ENCODE results near the gene SFXN1.
A peak's percentile ranks its signal among the peaks of the same experiment; 100 is the strongest.
"Not testable (repeated sequence)": the region's sequence is repeated elsewhere in the genome, so short reads cannot be mapped to it uniquely, and the experiment has no call there.

The SFXN1 gene

DNA sequence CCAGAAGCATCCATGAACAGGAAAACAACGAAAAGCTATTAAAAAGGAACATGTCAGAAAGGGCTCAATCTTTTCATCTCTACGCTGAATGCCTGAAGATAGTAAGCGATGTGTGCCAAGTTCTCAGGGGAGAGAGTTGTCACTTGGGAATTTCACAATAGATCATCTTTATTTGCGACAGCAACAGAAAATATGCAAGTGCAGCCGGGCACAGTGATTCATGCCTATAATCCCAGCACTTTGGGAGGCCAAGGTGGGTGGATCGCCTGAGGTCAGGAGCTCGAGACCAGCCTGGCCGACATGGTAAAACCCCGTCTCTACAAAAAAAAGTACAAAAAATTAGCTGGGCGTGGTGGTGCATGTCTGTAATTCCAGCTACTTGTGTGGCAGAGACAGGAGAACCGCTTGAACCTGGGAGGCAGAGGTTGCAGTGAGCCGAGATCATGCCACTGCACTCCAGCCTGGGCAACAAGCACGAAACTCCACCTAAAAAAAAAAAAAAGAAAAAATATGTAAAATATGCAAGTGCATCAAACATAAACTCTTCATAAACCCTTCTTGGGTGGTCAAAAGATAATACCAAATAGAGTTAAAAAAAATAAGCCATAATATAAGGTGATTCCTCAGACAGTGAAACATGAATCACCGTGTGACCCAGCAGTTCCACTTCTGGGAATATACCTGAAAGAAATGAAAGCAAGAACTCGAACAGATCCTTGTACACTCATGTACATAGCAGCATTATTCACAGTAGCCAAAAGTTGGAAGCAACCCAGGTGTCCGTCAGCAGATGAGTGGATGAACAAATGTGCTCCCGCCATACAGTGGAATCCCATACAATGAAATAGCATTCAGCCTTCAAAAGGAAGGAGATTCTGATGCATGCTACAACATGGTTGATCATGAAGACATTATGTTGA lies 16.2 kb downstream of the SFXN1 start:
- no peak for DNase-seq (ENCODE audit: low read depth in 2 of 2)

DNA sequence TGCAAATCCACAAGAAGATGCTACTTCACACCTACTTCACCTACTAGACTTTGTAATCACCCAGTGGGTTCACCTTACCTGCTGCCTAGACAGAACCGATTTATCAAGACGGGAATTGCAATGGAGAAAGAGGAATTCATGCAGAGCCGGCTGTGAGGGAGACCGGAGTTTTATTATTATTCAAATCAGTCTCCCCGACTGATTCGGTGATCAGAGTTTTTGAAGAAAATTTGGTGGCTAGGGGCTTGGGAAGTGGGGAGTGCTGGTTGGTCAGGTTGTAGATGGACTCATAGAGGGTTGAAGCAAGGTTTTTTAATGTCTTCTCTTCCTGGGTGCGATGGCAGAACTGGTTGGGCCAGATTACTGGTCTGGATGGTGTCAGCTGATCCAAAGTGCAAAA lies 23.4 kb downstream of the SFXN1 start:
- DNase-seq (ENCODE audit: low read depth in 2 of 2), result no peak

DNA sequence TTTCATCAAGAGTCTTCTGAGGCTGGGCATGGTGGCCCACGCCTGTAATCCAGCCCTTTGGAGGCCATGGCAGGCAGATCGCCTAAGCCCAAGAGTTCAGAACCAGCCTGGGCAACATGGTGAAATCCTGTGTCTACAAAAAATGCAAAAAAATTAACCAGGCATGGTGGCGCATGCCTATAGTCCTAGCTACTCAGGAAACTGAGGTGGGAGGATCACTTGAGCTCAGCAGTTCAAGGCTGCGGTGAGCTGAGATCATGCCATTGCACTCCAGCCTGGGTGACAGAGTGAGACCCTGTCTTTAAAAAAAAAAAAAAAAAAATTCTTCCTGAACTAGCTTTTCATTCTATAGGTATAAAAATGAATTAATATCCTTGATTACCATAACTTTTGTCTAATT lies 29.3 kb downstream of the SFXN1 start:
- DNase-seq (ENCODE audit: low read depth in 2 of 2), result not testable (repeated sequence)

DNA sequence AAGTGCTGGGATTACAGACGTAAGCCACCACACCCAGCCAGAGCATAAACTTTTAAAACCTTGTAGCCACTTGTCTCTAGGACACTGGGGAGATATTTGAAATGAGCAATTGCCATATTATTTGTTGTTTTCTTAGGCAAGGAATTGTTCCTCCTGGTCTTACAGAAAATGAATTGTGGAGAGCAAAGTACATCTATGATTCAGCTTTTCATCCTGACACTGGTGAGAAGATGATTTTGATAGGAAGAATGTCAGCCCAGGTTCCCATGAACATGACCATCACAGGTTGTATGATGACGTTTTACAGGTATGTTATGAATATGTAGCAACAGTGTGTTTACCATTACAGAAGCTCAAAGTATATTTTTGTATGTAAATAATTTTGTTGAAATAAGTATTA lies 30.5 kb downstream of the SFXN1 start:
- DNase-seq (ENCODE audit: low read depth in 2 of 2), result no peak

DNA sequence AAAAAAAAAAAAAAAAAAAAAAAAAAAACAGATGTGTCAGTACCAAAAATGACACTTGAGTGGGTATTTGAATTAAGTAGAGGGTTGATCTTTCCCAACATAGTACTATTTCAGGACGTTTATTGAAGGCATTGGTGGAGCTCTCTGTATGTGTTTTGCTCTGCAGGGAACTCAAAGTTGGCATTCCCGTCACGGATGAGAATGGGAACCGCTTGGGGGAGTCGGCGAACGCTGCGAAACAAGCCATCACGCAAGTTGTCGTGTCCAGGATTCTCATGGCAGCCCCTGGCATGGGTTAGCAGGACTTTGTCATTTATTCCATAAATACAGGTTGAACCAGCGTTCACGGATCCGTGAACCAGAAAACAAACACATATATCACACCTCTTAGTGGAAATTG lies 34.9 kb downstream of the SFXN1 start:
- no peak for DNase-seq (ENCODE audit: low read depth in 2 of 2)

DNA sequence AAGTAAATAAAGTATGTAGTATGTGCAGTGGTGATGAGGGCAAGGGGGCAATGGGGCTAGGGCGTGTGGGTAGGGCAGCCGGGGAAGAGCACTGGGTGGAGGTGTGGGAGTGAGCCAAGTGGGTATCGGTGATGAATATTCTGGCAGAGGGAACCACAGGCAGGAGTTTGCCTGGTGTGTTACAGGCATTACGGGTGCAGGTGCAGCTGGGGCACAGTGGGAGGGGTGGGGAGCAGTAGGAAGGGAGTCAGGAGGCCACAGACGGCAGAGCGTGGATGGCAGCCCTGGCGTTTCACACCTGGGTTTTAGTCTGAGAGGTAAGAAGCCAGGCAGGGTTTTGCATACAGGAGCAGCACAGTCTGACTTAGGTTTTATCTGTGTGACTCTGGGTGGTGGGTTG lies 35.4 kb downstream of the SFXN1 start:
- DNase-seq (ENCODE audit: low read depth in 2 of 2), result no peak

DNA sequence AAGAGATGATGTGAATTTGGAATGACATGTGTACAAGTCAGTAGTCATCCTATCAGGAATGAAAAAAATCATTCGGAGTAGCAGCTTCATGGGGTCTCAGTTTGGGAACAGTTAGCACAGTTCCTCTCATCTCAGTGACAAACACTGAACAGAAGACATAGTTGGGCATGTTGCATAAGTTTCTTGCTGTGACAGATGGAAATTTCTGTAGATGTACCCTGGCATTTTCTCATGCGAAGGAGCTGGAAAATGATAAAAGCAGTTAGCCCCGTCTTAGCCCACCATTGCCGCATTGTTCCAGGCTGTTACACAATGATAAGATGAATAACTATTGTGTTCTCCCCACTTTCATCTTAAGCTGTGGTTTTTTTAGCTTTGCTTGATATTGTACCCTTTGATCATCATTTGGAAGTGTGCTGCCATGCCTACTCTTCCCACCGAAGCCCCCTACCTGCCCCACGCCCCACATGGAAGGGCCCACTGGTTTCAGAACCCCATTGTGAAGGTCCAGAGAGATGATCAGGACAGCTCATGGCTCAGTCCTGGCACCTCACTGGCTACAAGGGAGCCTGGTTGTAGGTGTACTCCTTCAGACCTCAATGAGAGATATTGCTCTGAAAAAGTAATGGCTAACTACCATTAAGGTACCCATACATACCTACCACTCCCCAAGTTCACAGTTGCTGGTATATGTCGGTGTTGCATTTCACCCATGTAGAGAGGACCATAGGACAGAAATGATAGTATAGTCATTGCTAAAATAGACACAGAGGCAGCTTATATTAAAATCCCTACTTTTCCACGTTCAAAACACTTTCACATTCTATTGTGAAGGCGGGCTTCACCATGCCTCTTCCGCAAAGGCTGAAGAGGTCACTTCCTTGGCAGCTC lies 38.8 kb downstream of the SFXN1 start:
- no peak for DNase-seq (ENCODE audit: low read depth in 2 of 2)

DNA sequence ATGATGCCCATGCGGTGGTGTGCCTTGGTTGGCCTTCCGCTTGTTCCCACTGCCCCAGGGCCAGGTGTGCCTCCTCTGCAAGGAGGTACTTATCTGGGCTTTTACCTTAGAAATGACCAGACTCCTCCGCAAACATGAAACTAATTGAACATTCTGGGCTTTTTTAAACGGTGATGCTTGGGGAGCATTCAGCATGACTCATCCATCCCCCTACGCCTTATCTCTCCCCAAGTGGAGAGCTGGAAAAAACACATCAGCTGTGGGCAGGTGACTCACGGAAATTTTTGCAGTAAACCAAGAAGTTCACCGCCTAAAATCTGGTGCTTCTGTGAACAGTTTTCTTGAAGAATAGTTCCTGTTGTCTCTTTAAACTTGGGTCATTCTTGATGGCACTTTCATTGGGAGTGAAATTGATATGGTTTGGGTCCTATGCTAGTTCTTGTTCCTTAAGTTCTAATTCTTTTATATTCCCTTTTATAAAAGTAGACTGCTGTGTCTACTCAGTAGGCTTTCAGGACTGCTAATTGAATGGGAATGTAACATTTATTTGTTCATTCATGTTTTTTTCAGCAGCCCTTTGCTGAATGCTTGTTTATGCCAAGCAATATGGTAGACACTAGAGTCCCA lies 39.6 kb downstream of the SFXN1 start:
- DNase-seq (ENCODE audit: low read depth in 2 of 2), result peak; percentile 9 to 10

DNA sequence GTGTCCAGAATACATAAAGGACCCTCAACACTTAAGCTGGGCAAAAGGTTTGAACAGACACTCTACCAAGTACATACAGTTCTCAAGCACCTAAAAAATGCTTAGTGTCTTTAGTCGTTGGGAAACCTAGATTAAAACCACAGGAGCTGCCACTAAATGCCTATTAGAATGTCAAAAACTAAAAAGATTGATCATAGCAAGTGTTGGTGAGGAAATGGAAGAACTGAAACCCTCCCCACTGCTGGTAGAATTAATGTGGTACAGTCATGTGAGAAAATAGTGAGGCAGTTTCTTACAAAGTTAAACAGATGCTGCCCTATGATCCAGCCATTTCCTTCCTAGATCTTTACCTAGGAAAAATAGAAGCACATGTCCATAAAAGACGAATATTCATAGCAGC lies 40.6 kb downstream of the SFXN1 start:
- no peak for DNase-seq (ENCODE audit: low read depth in 2 of 2)

DNA sequence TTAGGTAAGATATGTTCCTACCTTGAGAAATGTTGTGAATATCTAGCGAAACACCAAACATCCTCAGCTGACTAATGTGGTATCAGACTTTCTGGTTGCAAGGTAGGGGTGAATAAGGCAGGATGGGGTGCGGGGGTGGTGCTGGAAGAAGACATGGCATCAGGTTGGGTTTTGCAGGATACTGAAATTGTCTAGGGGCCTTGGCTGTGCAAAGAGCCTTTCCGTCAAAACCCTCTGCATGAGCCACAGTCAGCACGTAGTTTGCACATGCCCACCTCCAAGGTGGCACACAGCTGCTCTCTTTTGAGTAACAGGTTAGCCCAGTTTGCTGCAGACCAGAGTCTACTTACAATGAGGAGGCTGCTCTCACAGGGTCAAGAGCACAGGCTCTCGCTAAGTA lies 42.0 kb downstream of the SFXN1 start:
- no peak for DNase-seq (ENCODE audit: low read depth in 2 of 2)

DNA sequence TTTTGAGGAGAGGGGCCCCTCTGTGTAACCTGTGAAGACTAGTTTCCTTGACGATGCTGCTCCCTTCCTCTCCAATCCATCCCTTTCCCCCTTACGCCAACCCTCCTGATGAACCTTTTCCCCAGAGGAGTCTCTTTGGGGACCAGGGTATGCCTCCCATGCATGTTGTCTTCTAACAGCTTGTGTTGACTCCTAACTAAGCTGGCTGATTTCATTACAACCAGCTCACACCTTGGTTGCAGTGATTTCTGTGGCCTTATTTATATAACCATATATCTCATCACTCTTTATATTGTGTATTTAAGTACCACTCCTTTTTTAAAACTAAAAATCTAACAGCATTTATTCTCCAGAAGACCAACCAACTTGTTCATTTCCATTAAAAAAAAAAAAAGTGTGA lies 42.5 kb downstream of the SFXN1 start:
- DNase-seq (ENCODE audit: low read depth in 2 of 2), result no peak

DNA sequence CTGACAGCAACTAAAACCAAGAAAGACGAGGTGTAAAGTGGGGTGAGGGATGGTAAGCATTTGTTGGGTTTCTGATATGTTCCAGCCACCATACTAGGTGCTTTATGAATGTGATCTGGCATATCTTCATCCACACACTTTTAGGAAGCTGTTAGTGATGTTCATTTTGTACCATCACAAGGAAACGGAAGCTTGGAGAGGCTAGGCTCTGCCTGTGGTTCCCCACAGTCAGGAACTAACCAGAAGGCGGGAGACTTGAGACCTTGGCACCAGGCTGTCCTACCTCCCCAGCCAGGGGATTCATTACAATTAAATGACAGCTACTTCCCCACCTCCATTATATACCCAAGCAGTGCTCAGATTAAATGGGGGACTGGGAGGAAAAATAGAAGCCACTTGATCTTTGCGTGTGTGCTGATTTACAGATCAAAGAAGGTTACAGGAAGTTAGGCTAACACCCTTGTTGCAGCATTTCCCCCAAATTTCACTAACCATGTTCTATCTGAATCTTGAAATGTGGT lies 43.0 kb downstream of the SFXN1 start:
- no peak for DNase-seq (ENCODE audit: low read depth in 2 of 2)

DNA sequence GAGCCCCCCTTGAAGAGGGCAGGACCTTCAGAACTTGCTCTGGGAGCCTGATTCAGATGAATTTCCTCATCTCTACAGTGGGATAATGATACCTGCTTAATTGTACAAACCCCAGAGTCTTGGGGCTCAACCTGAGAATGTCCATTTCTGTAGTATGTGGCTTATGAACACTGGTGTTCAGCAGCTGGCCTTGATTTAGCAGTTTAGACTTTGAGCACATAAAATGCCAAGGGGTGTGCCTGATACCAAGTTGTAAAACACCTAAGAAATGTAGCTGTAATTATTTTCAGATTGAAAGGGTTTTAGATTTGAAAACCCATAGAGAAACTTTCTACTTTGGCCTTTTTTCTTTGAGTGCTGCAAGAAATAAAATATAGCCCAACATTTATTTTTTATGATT lies 44.9 kb downstream of the SFXN1 start:
- DNase-seq (ENCODE audit: low read depth in 2 of 2), result no peak

DNA sequence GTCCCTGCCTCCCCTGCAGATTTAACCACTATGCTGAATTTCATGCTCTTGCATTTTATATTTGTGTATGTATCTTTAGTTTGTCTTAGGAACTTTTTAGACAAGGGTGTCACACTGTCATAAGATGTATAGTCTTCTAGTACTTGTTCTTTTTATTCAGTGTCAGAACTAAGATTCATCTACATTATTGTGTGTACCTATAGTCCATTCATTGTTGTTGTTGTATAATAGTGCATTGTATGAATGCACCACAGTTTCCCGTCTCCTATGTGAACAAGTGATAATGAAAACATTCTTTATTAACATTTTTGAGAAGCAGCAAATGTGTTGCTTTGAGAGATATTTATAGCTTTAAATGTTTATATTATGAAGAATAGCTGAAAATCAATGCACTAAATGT lies 45.9 kb downstream of the SFXN1 start:
- DNase-seq (ENCODE audit: low read depth in 2 of 2), result no peak

DNA sequence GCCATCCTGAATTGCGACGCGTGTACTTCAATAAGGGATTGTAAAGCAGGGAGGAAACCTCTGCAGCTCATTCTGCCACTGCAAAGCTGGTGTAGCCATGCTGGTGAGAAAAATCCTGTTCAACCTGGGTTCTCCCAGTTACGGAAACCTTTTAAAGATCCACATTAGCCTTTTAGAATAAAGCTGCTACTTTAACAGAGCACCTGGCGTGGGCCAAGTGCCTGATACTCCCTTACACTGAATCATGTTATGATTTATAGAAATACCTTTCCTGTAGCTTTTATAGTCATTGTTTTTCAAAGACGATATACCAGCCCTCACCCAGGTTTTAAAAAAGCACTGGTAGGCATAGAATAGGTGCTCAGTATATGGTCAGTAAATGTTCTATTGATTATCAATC lies 48.3 kb downstream of the SFXN1 start:
- DNase-seq (ENCODE audit: low read depth in 2 of 2), result no peak

DNA sequence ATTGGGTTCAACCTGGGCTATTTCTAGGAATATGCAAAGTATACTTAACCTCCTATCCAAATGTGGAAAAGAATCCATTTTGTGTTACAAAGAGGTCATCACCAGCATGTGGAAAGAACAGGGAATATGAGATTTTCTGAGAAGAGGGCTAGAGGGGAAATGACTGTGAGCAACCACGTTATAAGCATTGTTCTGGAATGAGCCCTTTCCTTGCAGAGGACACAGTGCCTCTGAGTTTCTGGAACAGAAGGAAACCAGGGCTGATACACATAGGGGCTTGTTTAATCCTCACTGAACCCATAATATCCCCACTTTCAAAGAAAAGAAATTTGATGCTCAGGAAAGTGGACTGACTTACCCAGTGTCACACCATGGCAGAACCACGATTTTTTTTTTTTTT lies 53.0 kb downstream of the SFXN1 start:
- DNase-seq (ENCODE audit: low read depth in 2 of 2), result no peak

DNA sequence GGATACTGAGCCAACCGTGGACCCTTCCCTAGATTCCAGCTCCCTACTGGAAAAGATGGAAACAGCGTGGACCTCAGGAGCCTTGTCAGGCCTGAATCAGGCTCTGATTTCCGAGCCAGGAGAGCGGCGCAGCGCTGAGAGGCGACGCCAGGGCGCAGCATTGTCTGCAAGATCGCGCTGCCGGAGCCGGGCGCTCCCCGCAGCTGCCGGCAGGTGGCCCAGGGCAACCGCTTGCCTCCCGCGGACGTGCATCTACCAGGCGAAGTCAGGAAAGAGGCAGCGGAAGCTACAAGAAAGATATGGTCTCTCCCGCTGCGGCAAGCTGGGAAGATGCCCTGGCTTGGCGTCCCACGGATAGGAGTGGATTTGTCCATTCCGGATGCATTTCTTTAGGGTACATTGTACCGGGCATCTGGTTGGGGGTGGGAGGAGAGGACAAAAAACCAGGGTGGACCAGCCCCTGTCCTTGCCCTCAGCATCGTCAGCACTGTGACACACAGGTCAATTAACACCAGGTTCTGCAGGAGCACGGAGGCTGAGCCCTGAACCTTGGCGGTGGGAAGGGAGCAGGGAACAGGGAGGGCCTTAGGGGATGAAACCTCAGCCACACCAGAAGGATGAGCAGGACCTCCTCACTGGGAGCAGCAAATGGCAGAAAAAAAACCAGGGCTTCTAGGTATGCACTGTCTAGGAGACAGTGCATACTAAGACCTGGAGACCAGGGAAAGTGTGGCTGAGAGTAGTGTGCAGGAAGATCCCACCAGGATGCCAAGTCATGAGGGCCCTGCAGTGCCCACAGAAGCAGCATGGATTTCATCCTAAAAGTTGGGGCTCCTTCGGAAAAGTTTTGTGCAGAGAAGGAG lies 55.9 kb downstream of the SFXN1 start:
- DNase-seq (ENCODE audit: low read depth in 2 of 2), result peak; percentile 31 to 32

DNA sequence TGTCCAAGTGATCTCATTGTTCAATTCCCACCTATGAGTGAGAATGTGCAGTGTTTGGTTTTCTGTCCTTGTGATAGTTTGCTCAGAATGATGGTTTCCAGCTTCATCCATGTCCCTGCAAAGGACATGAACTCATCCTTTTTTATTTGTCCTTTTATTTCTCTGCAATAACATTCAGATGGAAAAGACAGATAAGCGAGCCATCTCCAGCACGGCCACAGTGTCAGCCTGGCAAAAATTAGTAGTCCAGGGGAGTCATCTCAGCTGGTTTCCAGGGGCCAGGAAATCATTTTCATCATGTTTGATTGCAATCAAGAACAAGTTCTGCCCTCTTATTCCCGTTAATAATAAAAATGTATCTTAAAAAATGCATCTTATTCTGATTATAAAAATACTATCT lies 57.0 kb downstream of the SFXN1 start:
- DNase-seq (ENCODE audit: low read depth in 2 of 2), result not testable (repeated sequence)

DNA sequence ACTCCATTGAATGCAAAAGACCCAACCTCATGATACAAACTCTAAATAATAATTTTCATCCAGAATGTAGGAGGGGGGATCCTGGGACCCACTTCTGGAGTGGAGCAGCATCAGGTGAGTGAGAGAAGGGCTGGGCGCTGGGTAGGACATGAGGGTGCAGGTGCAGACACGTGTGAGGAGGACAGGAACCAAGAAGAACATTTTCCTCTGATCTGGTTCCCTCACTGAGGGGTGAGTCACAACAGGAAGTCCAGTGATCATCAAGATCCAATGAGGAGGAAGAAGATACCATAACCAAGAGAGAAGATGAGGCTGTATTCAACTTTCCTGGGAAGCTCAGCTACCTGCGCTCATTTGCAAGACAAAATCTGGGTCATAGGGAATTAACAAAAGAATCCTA lies 57.4 kb downstream of the SFXN1 start:
- DNase-seq (ENCODE audit: low read depth in 2 of 2), result no peak

DNA sequence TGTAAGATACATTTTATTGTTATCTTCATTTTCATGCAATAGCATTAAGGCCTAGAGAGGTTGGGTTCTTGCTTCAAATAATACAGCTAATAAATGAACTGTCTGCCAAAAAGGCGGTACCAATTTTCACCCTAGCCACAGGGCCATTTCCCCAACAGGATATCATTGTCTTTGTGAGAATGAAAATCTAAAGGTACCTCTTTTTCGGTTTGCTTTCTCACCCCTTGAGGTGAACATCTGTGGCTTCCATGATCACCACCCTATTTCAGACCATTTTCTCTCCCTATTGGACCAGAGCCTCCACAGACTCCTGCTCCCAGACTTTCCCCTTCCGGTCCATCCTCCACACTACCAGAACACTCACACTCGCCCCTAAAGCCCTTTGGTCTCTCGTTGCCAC lies 60.2 kb downstream of the SFXN1 start:
- DNase-seq (ENCODE audit: low read depth in 2 of 2), result no peak

DNA sequence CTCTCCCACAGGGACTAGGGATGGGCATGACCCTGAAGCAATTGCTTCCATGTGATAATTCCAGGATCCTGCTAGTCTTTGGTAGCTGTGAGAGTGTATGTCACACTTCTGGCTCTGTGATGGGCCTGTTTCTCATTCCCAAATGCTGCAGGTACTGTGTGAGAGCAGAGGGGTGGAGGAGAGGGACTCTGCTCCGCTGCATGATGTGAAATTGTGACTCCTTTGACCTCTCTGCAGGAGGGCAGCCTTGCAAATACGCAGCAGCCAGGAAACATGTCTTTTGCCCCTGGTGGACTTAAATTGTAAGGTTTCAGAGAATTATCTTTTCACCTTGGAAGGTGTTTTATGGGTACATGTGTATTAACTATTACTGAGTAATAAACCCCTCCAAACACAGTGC lies 61.6 kb downstream of the SFXN1 start:
- DNase-seq (ENCODE audit: low read depth in 2 of 2), result no peak
